ENCODE data around the gene TIMP3.

GRCh38 chr22:32824531-32825312 lies 23.2 kb downstream of the TIMP3 start:
- TF ChIP-seq EZH2 (IDR thresholded peaks at IDR 0.05; ENCODE audit: low read length) = no peak
- TF ChIP-seq CTCF (optimal IDR thresholded peaks at IDR 0.05 in 1 of 3, IDR thresholded peaks at IDR 0.05 in 1 of 3, conservative IDR thresholded peaks at IDR 0.05 in 1 of 3; ENCODE audit: extremely low read depth in 1 of 3, insufficient read depth in 2 of 3, low read length in 3 of 3) = no peak
